Mesenchymal stem cell (in vitro differentiated cells and primary cell): ENCODE results near the gene LAMA4.

ENCODE experiments used
- DNase-seq: peaks from one replicate; pipeline ENCODE4 v3.0.0-alpha.2; 2013
- H2AFZ ChIP-seq: one replicate; pipeline ENCODE4 v1.6.1; 2013; ENCODE audit warnings: low read depth, mild to moderate bottlenecking, control low read depth, inconsistent platforms, low read length, moderate library complexity
- H2AK5ac ChIP-seq: 2 replicates; pipeline ENCODE4 v1.6.1; 2013; ENCODE audit warnings: low read length, moderate library complexity, mild to moderate bottlenecking, inconsistent platforms; ENCODE audit not compliant: severe bottlenecking
- H2BK120ac ChIP-seq: one replicate; pipeline ENCODE4 v1.6.1; 2013; ENCODE audit warnings: low read depth, mild to moderate bottlenecking, inconsistent platforms, low read length, moderate library complexity
- H2BK12ac ChIP-seq, 2 experiments: one replicate each; pipeline ENCODE4 v1.6.1; 2013; ENCODE audit warnings: inconsistent platforms in 2 of 2, low read length in 2 of 2, mild to moderate bottlenecking in 2 of 2, moderate library complexity in 2 of 2, control low read depth in 1 of 2
- H2BK15ac ChIP-seq: one replicate; pipeline ENCODE4 v1.6.1; 2013; ENCODE audit warnings: mild to moderate bottlenecking, low read depth, inconsistent platforms; ENCODE audit not compliant: poor library complexity, severe bottlenecking
- H2BK5ac ChIP-seq: 2 replicates; pipeline ENCODE4 v1.6.1; 2013; ENCODE audit warnings: low read depth, mild to moderate bottlenecking, low read length, control low read depth, inconsistent platforms; ENCODE audit not compliant: poor library complexity, severe bottlenecking
- H3K14ac ChIP-seq, 2 experiments: one replicate each; pipeline ENCODE4 v1.6.1; 2013; ENCODE audit warnings: inconsistent platforms in 2 of 2, low read length in 2 of 2, control low read depth in 1 of 2, mild to moderate bottlenecking in 1 of 2, moderate library complexity in 1 of 2
- H3K18ac ChIP-seq, 2 experiments: one replicate each; pipeline ENCODE4 v1.6.1; 2013; ENCODE audit warnings: inconsistent platforms in 2 of 2, low read length in 2 of 2, control low read depth in 1 of 2, low read depth in 1 of 2, mild to moderate bottlenecking in 1 of 2
- H3K23ac ChIP-seq, 2 experiments: one replicate each; pipeline ENCODE4 v1.6.1; 2013; ENCODE audit warnings: inconsistent platforms in 2 of 2, low read length in 2 of 2, mild to moderate bottlenecking in 2 of 2, moderate library complexity in 2 of 2, control low read depth in 1 of 2
- H3K27ac ChIP-seq: 2 replicates; pipeline ENCODE4 v1.5.1; 2013; ENCODE audit warnings: mild to moderate bottlenecking, moderate library complexity, low read length, control low read depth, inconsistent platforms; ENCODE audit not compliant: poor library complexity, severe bottlenecking
- H3K27me3 ChIP-seq, 2 experiments: 2 replicates each; pipeline versions ENCODE4 v1.6.1 to v1.7.0; 2013; ENCODE audit warnings: low read length in 2 of 2, mild to moderate bottlenecking in 2 of 2, moderate library complexity in 2 of 2, control low read depth in 1 of 2, inconsistent platforms in 1 of 2; ENCODE audit not compliant: control insufficient read depth in 1 of 2, insufficient read depth in 1 of 2
- H3K36me3 ChIP-seq, 2 experiments: 2 replicates each; pipeline versions ENCODE4 v1.6.1 to v1.7.0; 2013; ENCODE audit warnings: low read length in 2 of 2, control low read depth in 1 of 2, inconsistent platforms in 1 of 2, low read depth in 1 of 2, mild to moderate bottlenecking in 1 of 2; ENCODE audit not compliant: insufficient read depth in 2 of 2, control insufficient read depth in 1 of 2
- H3K4ac ChIP-seq, 2 experiments: one replicate each; pipeline ENCODE4 v1.6.1; 2013; ENCODE audit warnings: inconsistent platforms in 2 of 2, low read length in 2 of 2, mild to moderate bottlenecking in 2 of 2, moderate library complexity in 2 of 2, control low read depth in 1 of 2, low read depth in 1 of 2
- H3K4me1 ChIP-seq: 2 replicates; pipeline ENCODE4 v1.6.1; 2013; ENCODE audit warnings: low read depth, low read length, control low read depth; ENCODE audit not compliant: control insufficient read depth, insufficient read depth
- H3K4me2 ChIP-seq: 2 replicates; pipeline ENCODE4 v1.6.1; 2013; ENCODE audit warnings: low read length, mild to moderate bottlenecking, inconsistent platforms; ENCODE audit not compliant: poor library complexity, severe bottlenecking
- H3K4me3 ChIP-seq, 2 experiments: 2 replicates each; pipeline versions ENCODE4 v1.5.1 to v1.7.0; 2013; ENCODE audit warnings: low read length in 2 of 2, mild to moderate bottlenecking in 2 of 2, control low read depth in 1 of 2, low read depth in 1 of 2; ENCODE audit not compliant: insufficient read depth in 1 of 2
- H3K79me1 ChIP-seq: replicated peaks from 2 replicates; pipeline ENCODE4 v1.6.1; 2013; ENCODE audit warnings: mild to moderate bottlenecking, control low read depth, low read length, inconsistent platforms; ENCODE audit not compliant: poor library complexity, severe bottlenecking
- H3K9ac ChIP-seq: 2 replicates; pipeline ENCODE4 v1.7.0; 2013; ENCODE audit warnings: mild to moderate bottlenecking, low read length, moderate library complexity
- H3K9me3 ChIP-seq: 2 replicates; pipeline ENCODE4 v1.7.0; 2013; ENCODE audit warnings: mild to moderate bottlenecking, low read length; ENCODE audit not compliant: control insufficient read depth
- H4K8ac ChIP-seq: one replicate; pipeline ENCODE4 v1.6.1; 2013; ENCODE audit warnings: inconsistent platforms, mild to moderate bottlenecking, low read length, moderate library complexity
- H4K91ac ChIP-seq: one replicate; pipeline ENCODE4 v1.6.1; 2013; ENCODE audit warnings: mild to moderate bottlenecking, low read length, inconsistent platforms
- WGBS: methylation state at CpG from one replicate; pipeline ENCODE4 v1.1.7; 2013; ENCODE audit warnings: mixed read lengths; 5-methylcytosine and 5-hydroxymethylcytosine counted together

The LAMA4 gene

GRCh38 chr6:112286500-112287144, 32.3 kb upstream of the LAMA4 start:
- no peak for DNase-seq
- no peaks in the 10 kb centered on the region for H3K9me3 ChIP-seq
- H2BK120ac ChIP-seq, result no peak overlapping the region
- no peaks in the 10 kb centered on the region for H3K36me3 ChIP-seq
- H2BK15ac ChIP-seq, result no peak overlapping the region
- H2BK5ac ChIP-seq, result no peak overlapping the region
- no CpG with 5 or more reads among the region's 1 CpG for WGBS
- no peak overlapping the region for H2AFZ ChIP-seq
- H3K9ac ChIP-seq, result no peak overlapping the region
- H3K27ac ChIP-seq, result no peak overlapping the region
- H3K4ac ChIP-seq, result no peak overlapping the region
- H3K4me1 ChIP-seq, result peaks cover 2% of the 10 kb centered on the region
- H3K79me1 ChIP-seq, result no peaks in the 10 kb centered on the region
- no peak overlapping the region for H4K8ac ChIP-seq
- no peak overlapping the region for H3K23ac ChIP-seq
- peak overlapping the region in 1 of 2 experiments; percentile 18 for H2BK12ac ChIP-seq
- no peak overlapping the region for H3K4me2 ChIP-seq
- no peaks in the 10 kb centered on the region for H3K27me3 ChIP-seq
- no peak overlapping the region for H3K18ac ChIP-seq
- no peak overlapping the region for H3K14ac ChIP-seq
- no peak overlapping the region for H2AK5ac ChIP-seq
- no peak overlapping the region for H3K4me3 ChIP-seq
- no peak overlapping the region for H4K91ac ChIP-seq

GRCh38 chr6:112286010-112286409, 31.6 kb upstream of the LAMA4 start:
- H2BK120ac ChIP-seq, result no peak overlapping the region
- peaks cover 2% of the 10 kb centered on the region for H3K4me1 ChIP-seq
- no peak overlapping the region for H3K27ac ChIP-seq
- H2BK12ac ChIP-seq, result no peak overlapping the region
- H2BK15ac ChIP-seq, result no peak overlapping the region
- H3K9me3 ChIP-seq, result no peaks in the 10 kb centered on the region
- no peak for DNase-seq
- no peak overlapping the region for H3K18ac ChIP-seq
- H3K79me1 ChIP-seq, result no peaks in the 10 kb centered on the region
- no peaks in the 10 kb centered on the region for H3K27me3 ChIP-seq
- H3K9ac ChIP-seq, result no peak overlapping the region
- no peak overlapping the region for H3K23ac ChIP-seq
- H3K4ac ChIP-seq, result no peak overlapping the region
- no peak overlapping the region for H2AK5ac ChIP-seq
- H2BK5ac ChIP-seq, result no peak overlapping the region
- WGBS, result 40% methylated on average over 2 of the region's 2 CpGs
- H4K91ac ChIP-seq, result no peak overlapping the region
- no peaks in the 10 kb centered on the region for H3K36me3 ChIP-seq
- H3K14ac ChIP-seq, result no peak overlapping the region
- no peak overlapping the region for H3K4me2 ChIP-seq
- no peak overlapping the region for H3K4me3 ChIP-seq
- no peak overlapping the region for H2AFZ ChIP-seq
- H4K8ac ChIP-seq, result no peak overlapping the region

- H2BK120ac ChIP-seq, result no peak overlapping the region
- H3K18ac ChIP-seq, result no peak overlapping the region
Measured at GRCh38 chr6:112284603-112285002, 30.2 kb upstream of the LAMA4 start.

GRCh38 chr6:112283621-112284020, 29.3 kb upstream of the LAMA4 start:
- no peak overlapping the region for H3K18ac ChIP-seq
- H3K79me1 ChIP-seq, result no peaks in the 10 kb centered on the region
- no peak overlapping the region for H3K4ac ChIP-seq
- H2AFZ ChIP-seq, result no peak overlapping the region
- no peak overlapping the region for H2BK120ac ChIP-seq
- no peak for DNase-seq
- H4K91ac ChIP-seq, result no peak overlapping the region
- H3K27me3 ChIP-seq, result no peaks in the 10 kb centered on the region
- H3K14ac ChIP-seq, result no peak overlapping the region
- H3K23ac ChIP-seq, result no peak overlapping the region
- no peak overlapping the region for H2BK5ac ChIP-seq
- H3K4me2 ChIP-seq, result no peak overlapping the region
- no peaks in the 10 kb centered on the region for H3K36me3 ChIP-seq
- no peak overlapping the region for H3K9ac ChIP-seq
- no peak overlapping the region for H3K4me3 ChIP-seq
- no peak overlapping the region for H4K8ac ChIP-seq
- no peak overlapping the region for H3K27ac ChIP-seq
- H2AK5ac ChIP-seq, result no peak overlapping the region
- no peaks in the 10 kb centered on the region for H3K9me3 ChIP-seq
- no peak overlapping the region for H2BK12ac ChIP-seq
- no peak overlapping the region for H2BK15ac ChIP-seq
- no peaks in the 10 kb centered on the region for H3K4me1 ChIP-seq
- WGBS, result 97% methylated on average over 3 of the region's 4 CpGs

More at GRCh38 chr6:112284603-112285002, 30.2 kb upstream of the LAMA4 start:
- Histone ChIP-seq H3K4ac (no peak overlapping the region), H3K9ac (no peak overlapping the region), H3K27me3 (no peaks in the 10 kb centered on the region), H3K79me1 (no peaks in the 10 kb centered on the region), H4K91ac (no peak overlapping the region), H3K14ac (no peak overlapping the region), H3K9me3 (no peaks in the 10 kb centered on the region), H4K8ac (no peak overlapping the region), H3K23ac (no peak overlapping the region), H3K36me3 (no peaks in the 10 kb centered on the region), H2AFZ (no peak overlapping the region), H3K4me2 (no peak overlapping the region), H3K27ac (no peak overlapping the region), H2BK15ac (no peak overlapping the region), H3K4me1 (peaks cover 2% of the 10 kb centered on the region), H2BK12ac (no peak overlapping the region), H3K4me3 (no peak overlapping the region), H2AK5ac (no peak overlapping the region), H2BK5ac (no peak overlapping the region)
- DNase-seq, result no peak
